Measurements from ENCODE around the gene UMODL1.

DNA sequence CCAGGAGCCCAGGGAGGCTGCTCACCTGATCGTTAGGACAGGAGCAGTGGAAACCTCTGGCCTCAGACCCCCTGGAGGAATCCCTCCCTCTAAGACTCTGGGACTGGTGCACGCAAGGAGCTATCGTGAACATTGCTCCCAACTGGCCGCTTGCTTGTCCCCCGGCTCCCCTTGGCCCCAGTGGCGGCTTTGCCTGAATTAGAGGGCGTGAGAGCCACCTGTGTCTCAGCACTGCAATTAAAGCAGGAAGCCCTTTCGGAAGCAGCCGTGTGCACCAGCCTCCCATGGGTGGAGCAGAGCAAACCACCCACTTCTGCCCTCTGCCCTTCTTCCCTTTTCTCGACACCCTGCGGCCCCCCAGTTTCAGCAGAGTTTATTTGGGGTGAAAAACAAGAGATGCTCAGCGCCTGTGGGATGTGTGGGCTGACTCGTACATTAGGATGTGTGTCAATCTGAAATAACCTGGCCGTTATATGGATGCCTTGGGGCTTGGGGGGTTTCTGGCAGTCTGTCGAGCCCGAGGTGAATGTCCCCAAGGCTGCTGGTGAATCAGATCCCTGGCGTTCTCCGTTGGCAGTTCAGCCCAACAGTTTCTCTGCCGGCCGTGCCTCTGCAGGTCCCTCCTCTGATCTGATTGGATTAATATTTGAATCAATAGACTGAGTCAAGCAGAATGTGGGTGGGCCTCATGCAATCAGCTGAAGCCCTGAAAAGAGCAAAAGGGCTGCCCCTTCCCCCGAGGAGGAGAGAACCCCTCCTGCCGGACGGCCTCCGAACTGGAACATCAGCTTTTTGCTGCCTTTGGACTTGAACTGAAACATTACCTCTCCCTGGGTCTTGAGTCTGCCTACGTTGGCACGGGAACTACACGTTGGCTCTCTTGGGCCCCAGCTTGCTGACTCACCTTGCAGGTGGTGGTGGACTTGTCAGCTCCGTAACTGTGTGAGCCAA is 7.3 kb upstream of the UMODL1 start:
- TF ChIP-seq, protein P1, sequence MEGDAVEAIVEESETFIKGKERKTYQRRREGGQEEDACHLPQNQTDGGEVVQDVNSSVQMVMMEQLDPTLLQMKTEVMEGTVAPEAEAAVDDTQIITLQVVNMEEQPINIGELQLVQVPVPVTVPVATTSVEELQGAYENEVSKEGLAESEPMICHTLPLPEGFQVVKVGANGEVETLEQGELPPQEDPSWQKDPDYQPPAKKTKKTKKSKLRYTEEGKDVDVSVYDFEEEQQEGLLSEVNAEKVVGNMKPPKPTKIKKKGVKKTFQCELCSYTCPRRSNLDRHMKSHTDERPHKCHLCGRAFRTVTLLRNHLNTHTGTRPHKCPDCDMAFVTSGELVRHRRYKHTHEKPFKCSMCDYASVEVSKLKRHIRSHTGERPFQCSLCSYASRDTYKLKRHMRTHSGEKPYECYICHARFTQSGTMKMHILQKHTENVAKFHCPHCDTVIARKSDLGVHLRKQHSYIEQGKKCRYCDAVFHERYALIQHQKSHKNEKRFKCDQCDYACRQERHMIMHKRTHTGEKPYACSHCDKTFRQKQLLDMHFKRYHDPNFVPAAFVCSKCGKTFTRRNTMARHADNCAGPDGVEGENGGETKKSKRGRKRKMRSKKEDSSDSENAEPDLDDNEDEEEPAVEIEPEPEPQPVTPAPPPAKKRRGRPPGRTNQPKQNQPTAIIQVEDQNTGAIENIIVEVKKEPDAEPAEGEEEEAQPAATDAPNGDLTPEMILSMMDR (tag by site-specific recombination; IDR thresholded peaks at IDR 0.05), result no peak
- TF ChIP-seq ZBTB17 (tag by site-specific recombination; IDR thresholded peaks at IDR 0.05), result no peak
- TF ChIP-seq ZNF510 (tag by site-specific recombination; IDR thresholded peaks at IDR 0.05; ENCODE audit: insufficient replicate concordance), result no peak

Data from HEK293 (cell line).